GM12878 (cell line): Measurements from ENCODE around the gene ZNF397. TPM values are rescaled to one million over a fixed set of nuclear protein-coding genes. Genes with fewer than 3 reads are reported as not detected.

Source experiments
- CBFB ChIP-seq: IDR thresholded peaks from 2 replicates; pipeline ENCODE4 v1.6.1; 2016; ENCODE audit warnings: antibody characterized with exemption, low read depth
- CHD2 ChIP-seq: IDR thresholded peaks from 2 replicates; pipeline ENCODE4 v1.6.1; 2011; ENCODE audit warnings: low read depth, low read length, improper control_type of control experiment, borderline replicate concordance
- CREB1 ChIP-seq: IDR thresholded peaks from 2 replicates; pipeline ENCODE4 v1.6.1; 2012; ENCODE audit warnings: low read depth, mild to moderate bottlenecking, inconsistent platforms
- ETV6 ChIP-seq, 2 experiments: fragments of 450-650 bp in 1 of 2; IDR thresholded peaks in 1 of 2; conservative IDR thresholded peaks in 1 of 2; 2 replicates each; pipeline ENCODE4 v1.6.1; 2014; ENCODE audit warnings: antibody characterized with exemption in 1 of 2, borderline replicate concordance in 1 of 2, low read depth in 1 of 2, mild to moderate bottlenecking in 1 of 2, moderate library complexity in 1 of 2
- HCFC1 ChIP-seq: fragments of 150-350 bp; IDR thresholded peaks from 2 replicates; pipeline ENCODE4 v1.6.1; 2014; ENCODE audit warnings: low read length
- HDGF ChIP-seq: fragments of 450-650 bp; IDR thresholded peaks from 2 replicates; pipeline ENCODE4 v1.6.1; 2016; ENCODE audit warnings: antibody characterized with exemption
- IKZF1 ChIP-seq: fragments of 450-650 bp; conservative IDR thresholded peaks from 2 replicates; pipeline ENCODE4 v1.6.1; 2017; ENCODE audit warnings: antibody characterized with exemption, mild to moderate bottlenecking
- KLF5 ChIP-seq: fragments of 450-650 bp; IDR thresholded peaks from 2 replicates; pipeline ENCODE4 v1.6.1; 2014; ENCODE audit warnings: mild to moderate bottlenecking; ENCODE audit not compliant: partially characterized antibody
- MEF2A ChIP-seq: IDR thresholded peaks from 2 replicates; pipeline ENCODE4 v1.6.1; 2011; ENCODE audit warnings: low read depth, mild to moderate bottlenecking, low read length, moderate library complexity; ENCODE audit not compliant: insufficient read depth
- MTA2 ChIP-seq: fragments of 450-650 bp; IDR thresholded peaks from 2 replicates; pipeline ENCODE4 v1.6.1; 2016; ENCODE audit warnings: low read depth, mild to moderate bottlenecking, moderate library complexity
- NFXL1 ChIP-seq: fragments of 450-650 bp; IDR thresholded peaks from 2 replicates; pipeline ENCODE4 v1.6.1; 2017; ENCODE audit warnings: antibody characterized with exemption, mild to moderate bottlenecking, borderline replicate concordance
- NR2C1 ChIP-seq: fragments of 450-650 bp; IDR thresholded peaks from 2 replicates; pipeline ENCODE4 v1.6.1; 2017; ENCODE audit warnings: antibody characterized with exemption, mild to moderate bottlenecking, moderate library complexity
- NRF1 ChIP-seq: conservative IDR thresholded peaks from 2 replicates; pipeline ENCODE4 v1.6.1; 2011; ENCODE audit warnings: mild to moderate bottlenecking, low read depth, low read length, improper control_type of control experiment
- POLR2A ChIP-seq: IDR thresholded peaks from 2 replicates; pipeline ENCODE4 v1.6.1; 2011; ENCODE audit warnings: low read depth, mild to moderate bottlenecking, low read length
- RCOR1 ChIP-seq: conservative IDR thresholded peaks from 2 replicates; pipeline ENCODE4 v1.6.1; 2012; ENCODE audit warnings: low read depth, low read length, improper control_type of control experiment
- SMAD5 ChIP-seq: IDR thresholded peaks from 2 replicates; pipeline ENCODE4 v1.6.1; 2016; ENCODE audit warnings: antibody characterized with exemption, low read depth
- SMARCA5 ChIP-seq: fragments of 450-650 bp; IDR thresholded peaks from 2 replicates; pipeline ENCODE4 v1.6.1; 2017; ENCODE audit warnings: mild to moderate bottlenecking
- TARDBP ChIP-seq: IDR thresholded peaks from 2 replicates; pipeline ENCODE4 v1.6.1; 2016; ENCODE audit warnings: borderline replicate concordance
- ZNF207 ChIP-seq: fragments of 450-650 bp; IDR thresholded peaks from 2 replicates; pipeline ENCODE4 v1.6.1; 2014; ENCODE audit warnings: antibody characterized with exemption, mild to moderate bottlenecking, borderline replicate concordance
- polyA plus RNA-seq, 11 experiments: library from polyadenylated mRNA; depleted of rRNA in 4 of 11; unstranded in 6 of 11; stranded (reverse) in 5 of 11; fragments of >200 nt; fragmentation: Nextera tagmentation in 4 of 11; fragmentation: Illumina TruSeq in 1 of 11; extraction: Ambion mirVana in 4 of 11; extraction: Trizol in 1 of 11; gene quantifications; 1 replicate in 1 of 11; 2 replicates in 10 of 11; pipeline versions ENCODE4 v1.2.1 to v1.2.3, GENCODE V29; 2011 to 2016; ENCODE audit warnings: inconsistent platforms in 2 of 11, missing spikeins in 2 of 11, low read depth in 1 of 11
- total RNA-seq, 4 experiments: library from RNA; depleted of rRNA in 3 of 4; stranded (reverse); fragments of >200 nt in 3 of 4; fragmentation: Illumina TruSeq in 1 of 4; extraction: Trizol in 1 of 4; gene quantifications; 2 replicates each; pipeline versions ENCODE4 v1.2.1 to v1.2.3, GENCODE V29; 2013 to 2021
- TF ChIP-seq, protein P1 (sequence below), 3 experiments: IDR thresholded peaks in 2 of 3; conservative IDR thresholded peaks in 1 of 3; 2 replicates each; pipeline ENCODE4 v1.5.1; 2011; ENCODE audit warnings: low read depth in 3 of 3, low read length in 3 of 3, mild to moderate bottlenecking in 3 of 3, control low read depth in 2 of 3, moderate library complexity in 2 of 3, inconsistent platforms in 1 of 3, mixed read lengths in 1 of 3; ENCODE audit not compliant: control insufficient read depth in 2 of 3, insufficient read depth in 1 of 3; ENCODE audit errors: extremely low read depth in 1 of 3
- TF ChIP-seq, protein P2 (sequence below): fragments of 450-650 bp; IDR thresholded peaks from 2 replicates; pipeline ENCODE4 v1.6.1; 2017; ENCODE audit warnings: low read depth, mild to moderate bottlenecking, moderate library complexity
- TF ChIP-seq, protein P3 (sequence below): IDR thresholded peaks from 2 replicates; pipeline ENCODE4 v1.6.1; 2012; ENCODE audit warnings: low read depth, low read length, improper control_type of control experiment
- TF ChIP-seq, protein P4 (sequence below): IDR thresholded peaks from 2 replicates; pipeline ENCODE4 v1.6.1; 2011; ENCODE audit warnings: borderline replicate concordance, low read depth, mild to moderate bottlenecking, moderate library complexity, low read length; ENCODE audit not compliant: insufficient read depth, poor library complexity, severe bottlenecking
- TF ChIP-seq, protein P5 (sequence below): fragments of 450-650 bp; IDR thresholded peaks from 2 replicates; pipeline ENCODE4 v1.6.1; 2016; ENCODE audit warnings: mild to moderate bottlenecking

ZNF397 gene
- total and polyA plus RNA-seq, 10 of the 15 experiments (the other 5 are each of a cell fraction or from before 2014, with no cell fraction given) = 5.2 to 13.3 (median 10.8) TPM

DNA sequence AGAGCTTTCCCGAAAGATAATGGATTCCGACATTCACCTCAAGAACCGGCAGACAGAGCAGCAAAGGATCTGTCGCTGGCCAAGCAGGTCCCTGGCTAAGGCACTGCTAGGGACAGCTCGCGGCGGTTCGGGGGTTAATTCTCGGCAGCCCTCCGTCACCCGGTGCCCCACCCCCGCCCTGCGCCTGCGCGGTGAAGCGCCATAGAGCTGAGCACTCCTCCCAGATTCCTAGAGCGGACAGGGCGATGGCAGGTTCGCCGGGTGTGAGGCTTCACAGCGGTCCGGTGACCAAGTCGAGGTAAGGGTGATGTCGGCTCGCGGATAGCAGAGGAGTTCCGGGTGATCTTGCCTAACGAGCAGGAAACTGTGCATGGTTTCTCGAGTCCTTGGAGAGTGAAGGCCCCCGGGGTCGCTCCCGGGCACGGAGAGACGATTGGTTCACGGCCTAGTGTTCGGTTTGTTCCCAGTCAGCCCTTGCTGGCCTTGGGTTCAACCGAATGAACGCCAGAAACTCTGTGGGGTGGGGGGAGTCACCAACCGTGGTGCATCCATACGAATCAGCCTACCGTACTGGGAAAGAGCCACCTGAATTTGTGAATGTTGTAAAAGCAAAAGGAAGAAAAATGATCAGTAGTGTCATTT lies 49.4 kb downstream of the ZNF397 start, which contains the start of gene ZSCAN30 (continued):
- peak; percentile 81 for TF ChIP-seq ZNF207
- TF ChIP-seq POLR2A = peak; percentile 97
- TF ChIP-seq NRF1 = peak; percentile 77
- TF ChIP-seq, protein P1, sequence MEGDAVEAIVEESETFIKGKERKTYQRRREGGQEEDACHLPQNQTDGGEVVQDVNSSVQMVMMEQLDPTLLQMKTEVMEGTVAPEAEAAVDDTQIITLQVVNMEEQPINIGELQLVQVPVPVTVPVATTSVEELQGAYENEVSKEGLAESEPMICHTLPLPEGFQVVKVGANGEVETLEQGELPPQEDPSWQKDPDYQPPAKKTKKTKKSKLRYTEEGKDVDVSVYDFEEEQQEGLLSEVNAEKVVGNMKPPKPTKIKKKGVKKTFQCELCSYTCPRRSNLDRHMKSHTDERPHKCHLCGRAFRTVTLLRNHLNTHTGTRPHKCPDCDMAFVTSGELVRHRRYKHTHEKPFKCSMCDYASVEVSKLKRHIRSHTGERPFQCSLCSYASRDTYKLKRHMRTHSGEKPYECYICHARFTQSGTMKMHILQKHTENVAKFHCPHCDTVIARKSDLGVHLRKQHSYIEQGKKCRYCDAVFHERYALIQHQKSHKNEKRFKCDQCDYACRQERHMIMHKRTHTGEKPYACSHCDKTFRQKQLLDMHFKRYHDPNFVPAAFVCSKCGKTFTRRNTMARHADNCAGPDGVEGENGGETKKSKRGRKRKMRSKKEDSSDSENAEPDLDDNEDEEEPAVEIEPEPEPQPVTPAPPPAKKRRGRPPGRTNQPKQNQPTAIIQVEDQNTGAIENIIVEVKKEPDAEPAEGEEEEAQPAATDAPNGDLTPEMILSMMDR (IDR thresholded peaks at IDR 0.05 in 2 of 3, conservative IDR thresholded peaks at IDR 0.05 in 1 of 3; ENCODE audit: control insufficient read depth in 2 of 3, extremely low read depth in 1 of 3, insufficient read depth in 1 of 3, low read depth in 3 of 3, low read length in 3 of 3) = no peak
- peak; percentile 86 for TF ChIP-seq SMAD5
- TF ChIP-seq, protein P2, sequence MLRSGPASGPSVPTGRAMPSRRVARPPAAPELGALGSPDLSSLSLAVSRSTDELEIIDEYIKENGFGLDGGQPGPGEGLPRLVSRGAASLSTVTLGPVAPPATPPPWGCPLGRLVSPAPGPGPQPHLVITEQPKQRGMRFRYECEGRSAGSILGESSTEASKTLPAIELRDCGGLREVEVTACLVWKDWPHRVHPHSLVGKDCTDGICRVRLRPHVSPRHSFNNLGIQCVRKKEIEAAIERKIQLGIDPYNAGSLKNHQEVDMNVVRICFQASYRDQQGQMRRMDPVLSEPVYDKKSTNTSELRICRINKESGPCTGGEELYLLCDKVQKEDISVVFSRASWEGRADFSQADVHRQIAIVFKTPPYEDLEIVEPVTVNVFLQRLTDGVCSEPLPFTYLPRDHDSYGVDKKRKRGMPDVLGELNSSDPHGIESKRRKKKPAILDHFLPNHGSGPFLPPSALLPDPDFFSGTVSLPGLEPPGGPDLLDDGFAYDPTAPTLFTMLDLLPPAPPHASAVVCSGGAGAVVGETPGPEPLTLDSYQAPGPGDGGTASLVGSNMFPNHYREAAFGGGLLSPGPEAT = peak; percentile 89
- TF ChIP-seq RCOR1 = 0 out of 2 replicates have a peak, but pooled peaks have one; percentile 26
- peak; percentile 90 for TF ChIP-seq CREB1
- peak; percentile 81 for TF ChIP-seq NR2C1
- TF ChIP-seq, protein P3, sequence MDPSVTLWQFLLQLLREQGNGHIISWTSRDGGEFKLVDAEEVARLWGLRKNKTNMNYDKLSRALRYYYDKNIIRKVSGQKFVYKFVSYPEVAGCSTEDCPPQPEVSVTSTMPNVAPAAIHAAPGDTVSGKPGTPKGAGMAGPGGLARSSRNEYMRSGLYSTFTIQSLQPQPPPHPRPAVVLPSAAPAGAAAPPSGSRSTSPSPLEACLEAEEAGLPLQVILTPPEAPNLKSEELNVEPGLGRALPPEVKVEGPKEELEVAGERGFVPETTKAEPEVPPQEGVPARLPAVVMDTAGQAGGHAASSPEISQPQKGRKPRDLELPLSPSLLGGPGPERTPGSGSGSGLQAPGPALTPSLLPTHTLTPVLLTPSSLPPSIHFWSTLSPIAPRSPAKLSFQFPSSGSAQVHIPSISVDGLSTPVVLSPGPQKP = 0 out of 2 replicates have a peak, but pooled peaks have one; percentile 28
- TF ChIP-seq, protein P4, sequence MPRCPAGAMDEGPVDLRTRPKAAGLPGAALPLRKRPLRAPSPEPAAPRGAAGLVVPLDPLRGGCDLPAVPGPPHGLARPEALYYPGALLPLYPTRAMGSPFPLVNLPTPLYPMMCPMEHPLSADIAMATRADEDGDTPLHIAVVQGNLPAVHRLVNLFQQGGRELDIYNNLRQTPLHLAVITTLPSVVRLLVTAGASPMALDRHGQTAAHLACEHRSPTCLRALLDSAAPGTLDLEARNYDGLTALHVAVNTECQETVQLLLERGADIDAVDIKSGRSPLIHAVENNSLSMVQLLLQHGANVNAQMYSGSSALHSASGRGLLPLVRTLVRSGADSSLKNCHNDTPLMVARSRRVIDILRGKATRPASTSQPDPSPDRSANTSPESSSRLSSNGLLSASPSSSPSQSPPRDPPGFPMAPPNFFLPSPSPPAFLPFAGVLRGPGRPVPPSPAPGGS = peak; percentile 39
- TF ChIP-seq HCFC1 = peak; percentile 77
- TF ChIP-seq MEF2A = peak; percentile 62; the same call in 1 of the 2 replicates
- TF ChIP-seq SMARCA5 = peak; percentile 83
- TF ChIP-seq IKZF1 = peak; percentile 86
- TF ChIP-seq, protein P5, sequence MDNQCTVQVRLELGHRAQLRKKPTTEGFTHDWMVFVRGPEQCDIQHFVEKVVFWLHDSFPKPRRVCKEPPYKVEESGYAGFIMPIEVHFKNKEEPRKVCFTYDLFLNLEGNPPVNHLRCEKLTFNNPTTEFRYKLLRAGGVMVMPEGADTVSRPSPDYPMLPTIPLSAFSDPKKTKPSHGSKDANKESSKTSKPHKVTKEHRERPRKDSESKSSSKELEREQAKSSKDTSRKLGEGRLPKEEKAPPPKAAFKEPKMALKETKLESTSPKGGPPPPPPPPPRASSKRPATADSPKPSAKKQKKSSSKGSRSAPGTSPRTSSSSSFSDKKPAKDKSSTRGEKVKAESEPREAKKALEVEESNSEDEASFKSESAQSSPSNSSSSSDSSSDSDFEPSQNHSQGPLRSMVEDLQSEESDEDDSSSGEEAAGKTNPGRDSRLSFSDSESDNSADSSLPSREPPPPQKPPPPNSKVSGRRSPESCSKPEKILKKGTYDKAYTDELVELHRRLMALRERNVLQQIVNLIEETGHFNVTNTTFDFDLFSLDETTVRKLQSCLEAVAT = peak; percentile 100
- 0 out of 2 replicates have a peak, but pooled peaks have one; percentile 78 for TF ChIP-seq TARDBP
- peak; percentile 65; the same call in 1 of the 2 replicates for TF ChIP-seq MTA2
- no peak for TF ChIP-seq NFXL1
- TF ChIP-seq ETV6 (conservative IDR thresholded peaks at IDR 0.05 in 1 of 2, IDR thresholded peaks at IDR 0.05 in 1 of 2; ENCODE audit: borderline replicate concordance in 1 of 2, low read depth in 1 of 2) = peak in 1 of 2 experiments; percentile 15; a peak in 1 of 4 replicates
- TF ChIP-seq KLF5 = peak; percentile 36
- TF ChIP-seq CBFB = peak; percentile 77
- TF ChIP-seq HDGF = peak; percentile 66
- peak; percentile 89 for TF ChIP-seq CHD2
